Cardiac septum (tissue), 1 donor: ENCODE data around the gene HOXB2. TPM values are rescaled to one million over a fixed set of nuclear protein-coding genes. Genes with fewer than 3 reads are reported as not detected.

Source experiments
- DNase-seq: peaks from one replicate; pipeline ENCODE4 v3.0.0-alpha.2; 2020; ENCODE audit warnings: low spot score
- intact Hi-C: fragments of 100-400 bp; cut with DNase I; formaldehyde crosslinking; loops from one replicate; pipeline ENCODE4 v1.14.0; 2022
- long read RNA-seq: library from polyadenylated mRNA; unstranded; transcript quantifications from one replicate; pipeline ENCODE4 v2.0.0, GENCODE V29; 2021
- total RNA-seq: library from RNA; stranded (reverse); fragmentation: NEBNext Ultra II Directional; extraction: Animal tissue kit (Norgen Biotek cat#: 25700); gene quantifications from one replicate; pipeline ENCODE4 v1.2.1, GENCODE V29; 2021
- donor health status: DM: no; HTN: no; CAD: no.

The HOXB2 gene
- total RNA-seq = 4.9 TPM
- long read RNA-seq, partial matches to known transcripts = 1 of 3 reads
- long read RNA-seq, other reads (novel, unspliced or antisense) = 2 of 3 reads

GRCh38 chr17:48545022-48545375 lies at the start of gene HOXB2:
TSS of gene HOXB2 (minus strand) at chr17:48545109. CDS start at chr17:48544911, 198 bp downstream.
- DNase-seq = peak; percentile 75
- intact Hi-C loops = loop anchor here (10.0 kb wide), 1 partner anchor 500 kb away; the partner anchor contains the start of gene NFE2L1

GRCh38 chr17:48593840-48594537 lies 49.1 kb upstream of the HOXB2 start:
- DNase-seq = no peak
- intact Hi-C loops = loop anchor here (5.0 to 10.0 kb wide), 2 partner anchors 257 to 349 kb away; no protein-coding TSS in a partner anchor

GRCh38 chr17:48593126-48593829 lies 48.4 kb upstream of the HOXB2 start, which contains the start of gene HOXB5:
TSS of gene HOXB5 (minus strand) at chr17:48593779. CDS start at chr17:48593682, 97 bp downstream.
- DNase-seq = no peak
- intact Hi-C loops = loop anchor here (5.0 to 10.0 kb wide), 2 partner anchors 256 to 348 kb away; no protein-coding TSS in a partner anchor

- no peak for DNase-seq
- intact Hi-C loops = loop anchor here (5.0 to 10.0 kb wide), 2 partner anchors 255 to 348 kb away; no protein-coding TSS in a partner anchor
These were observed 47.7 kb upstream of the HOXB2 start for GRCh38 chr17:48592577-48592976.

GRCh38 chr17:48592057-48592514 lies 47.2 kb upstream of the HOXB2 start:
- intact Hi-C loops = loop anchor here (5.0 to 10.0 kb wide), 2 partner anchors 255 to 347 kb away; no protein-coding TSS in a partner anchor
- no peak for DNase-seq

- intact Hi-C loops = loop anchor here (5.0 to 10.0 kb wide), 2 partner anchors 254 to 347 kb away; no protein-coding TSS in a partner anchor
- DNase-seq = no peak
These were observed 46.5 kb upstream of the HOXB2 start for GRCh38 chr17:48591255-48592056.

GRCh38 chr17:48590607-48591161 lies 45.8 kb upstream of the HOXB2 start:
- no peak for DNase-seq
- intact Hi-C loops = loop anchor here (5.0 to 10.0 kb wide), 2 partner anchors 253 to 346 kb away; no protein-coding TSS in a partner anchor

GRCh38 chr17:48589831-48590606 lies 45.1 kb upstream of the HOXB2 start, which contains the start of gene HOXB3:
TSS of gene HOXB3 (minus strand) at chr17:48590241. CDS start at chr17:48552474, 37,767 bp downstream.
- intact Hi-C loops = loop anchor here (2.0 to 10.0 kb wide), 3 partner anchors 97 to 345 kb away; no protein-coding TSS in a partner anchor
- DNase-seq = no peak

GRCh38 chr17:48589060-48589830 lies 44.3 kb upstream of the HOXB2 start:
- DNase-seq = no peak
- intact Hi-C loops = loop anchor here (2.0 kb wide), 1 partner anchor 96 kb away; no protein-coding TSS in a partner anchor

- no peak for DNase-seq
- intact Hi-C loops = loop anchor here (2.0 kb wide), 1 partner anchor 96 kb away; no protein-coding TSS in a partner anchor
These were observed 43.6 kb upstream of the HOXB2 start for GRCh38 chr17:48588528-48588927.

- no peak for DNase-seq
- intact Hi-C loops = loop anchor here (2.0 kb wide), 1 partner anchor 95 kb away; no protein-coding TSS in a partner anchor
These were observed 43.1 kb upstream of the HOXB2 start for GRCh38 chr17:48588074-48588415.

GRCh38 chr17:48587276-48588073 lies 42.6 kb upstream of the HOXB2 start:
- DNase-seq = no peak
- intact Hi-C loops = loop anchor here (2.0 kb wide), 1 partner anchor 95 kb away; no protein-coding TSS in a partner anchor

- intact Hi-C loops = no loop called here
- no peak for DNase-seq
These were observed 41.7 kb upstream of the HOXB2 start for GRCh38 chr17:48586355-48587258.

GRCh38 chr17:48584223-48584741 lies 39.4 kb upstream of the HOXB2 start:
- no peak for DNase-seq
- intact Hi-C loops = no loop called here

- no peak for DNase-seq
- intact Hi-C loops = no loop called here
These were observed 38.9 kb upstream of the HOXB2 start for GRCh38 chr17:48583708-48584222.
